ENCODE measurements around the gene RHOBTB1.

The RHOBTB1 gene

DNA sequence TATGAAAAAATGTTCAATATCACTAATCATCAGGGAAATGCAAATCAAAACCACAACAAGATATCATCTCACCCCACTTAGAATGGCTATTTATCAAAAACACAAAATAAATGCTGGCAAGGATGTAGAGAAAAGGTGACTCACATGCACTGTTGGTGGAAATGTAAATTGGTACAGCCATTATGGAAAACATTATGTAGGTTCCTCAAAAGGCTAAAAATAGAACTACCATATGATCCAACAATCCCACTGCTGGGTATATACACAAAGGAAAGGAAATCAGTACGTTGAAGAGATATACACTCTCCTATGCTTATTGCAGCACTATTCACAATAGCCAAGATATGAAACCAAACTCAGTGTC is 115.5 kb downstream of the RHOBTB1 start:
- FAIRE-seq (no peak), DNase-seq (ENCODE audit: insufficient read length) (no peak)

DNA sequence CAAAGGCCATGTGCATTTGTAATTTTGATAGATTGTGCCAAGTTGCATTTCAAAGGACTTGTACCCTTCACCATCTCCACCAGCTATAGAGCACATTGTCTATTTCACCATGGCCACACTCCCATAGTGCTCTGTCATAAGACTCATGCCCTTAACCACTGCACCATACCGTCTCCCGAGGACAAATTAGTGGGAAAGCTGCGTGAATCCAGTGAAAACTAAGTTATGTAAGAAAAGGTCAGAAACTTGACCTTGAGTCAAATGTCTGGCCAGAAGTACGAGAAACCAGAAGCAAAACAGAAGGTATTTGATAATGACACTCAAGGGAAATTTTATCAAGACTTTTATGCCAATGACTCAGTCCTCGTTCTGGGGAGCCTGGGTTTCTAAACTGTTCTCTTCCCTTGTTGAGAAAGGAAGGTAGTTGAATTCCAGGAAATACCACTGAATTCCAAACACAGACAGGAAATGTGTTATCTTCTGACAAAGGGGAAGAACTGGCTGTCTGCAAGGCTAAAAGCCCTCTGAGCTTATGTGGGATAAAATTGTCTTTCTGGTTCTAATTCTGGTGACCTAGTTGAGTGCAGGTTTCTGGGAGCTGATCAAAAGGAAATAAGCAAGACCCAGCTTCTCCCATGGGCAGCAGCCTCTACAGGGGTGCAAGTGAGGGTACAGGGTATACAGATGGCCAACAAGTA is 116.0 kb downstream of the RHOBTB1 start:
- FAIRE-seq (no peak), DNase-seq (ENCODE audit: insufficient read length) (no peak)
- no peak for TF ChIP-seq POLR2A (IDR thresholded peaks at IDR 0.05; ENCODE audit: low read depth, low read length)
- TF ChIP-seq TAF1 (IDR thresholded peaks at IDR 0.05; ENCODE audit: borderline replicate concordance, low read depth, low read length): no peak
- no peak for TF ChIP-seq POLR2AphosphoS5 (IDR thresholded peaks at IDR 0.05; ENCODE audit: low read depth, low read length)

More for the DNA sequence above, 115.5 kb downstream of the RHOBTB1 start:
- TF ChIP-seq POLR2AphosphoS5 (IDR thresholded peaks at IDR 0.05; ENCODE audit: low read depth, low read length): no peak
- TF ChIP-seq TAF1 (IDR thresholded peaks at IDR 0.05; ENCODE audit: borderline replicate concordance, low read depth, low read length): no peak
- no peak for TF ChIP-seq POLR2A (IDR thresholded peaks at IDR 0.05; ENCODE audit: low read depth, low read length)

DNA sequence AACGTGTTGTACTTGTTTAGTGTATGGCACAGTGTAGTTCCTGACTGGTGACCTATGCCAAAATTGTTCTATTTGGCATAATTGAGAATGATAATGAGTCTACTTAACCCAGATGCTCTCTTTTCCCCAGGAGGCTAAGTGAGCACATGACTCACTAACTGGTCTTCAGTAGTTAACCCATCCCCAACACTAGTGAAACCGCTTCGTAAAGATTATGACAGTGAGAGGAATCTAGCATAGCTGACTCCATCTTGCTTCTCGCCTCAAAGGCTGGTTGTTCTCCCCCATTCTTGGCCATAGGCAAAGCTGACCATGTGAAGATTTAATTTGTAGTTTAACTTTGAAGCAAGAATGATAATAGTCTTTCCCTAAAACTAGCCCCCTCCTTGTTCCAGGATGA is 118.5 kb downstream of the RHOBTB1 start:
- FAIRE-seq (no peak), DNase-seq (ENCODE audit: insufficient read length) (no peak)
- TF ChIP-seq POLR2A (IDR thresholded peaks at IDR 0.05; ENCODE audit: low read depth, low read length) (no peak), POLR2AphosphoS5 (IDR thresholded peaks at IDR 0.05; ENCODE audit: low read depth, low read length) (no peak), TAF1 (IDR thresholded peaks at IDR 0.05; ENCODE audit: borderline replicate concordance, low read depth, low read length) (no peak)

- FAIRE-seq: no peak
- no peak for DNase-seq (ENCODE audit: insufficient read length)
- TF ChIP-seq POLR2AphosphoS5 (IDR thresholded peaks at IDR 0.05; ENCODE audit: low read depth, low read length): no peak
- no peak for TF ChIP-seq POLR2A (IDR thresholded peaks at IDR 0.05; ENCODE audit: low read depth, low read length)
- TF ChIP-seq TAF1 (IDR thresholded peaks at IDR 0.05; ENCODE audit: borderline replicate concordance, low read depth, low read length): no peak
Observed at GRCh38 chr10:60823324-60823723, 120.7 kb downstream of the RHOBTB1 start.

DNA sequence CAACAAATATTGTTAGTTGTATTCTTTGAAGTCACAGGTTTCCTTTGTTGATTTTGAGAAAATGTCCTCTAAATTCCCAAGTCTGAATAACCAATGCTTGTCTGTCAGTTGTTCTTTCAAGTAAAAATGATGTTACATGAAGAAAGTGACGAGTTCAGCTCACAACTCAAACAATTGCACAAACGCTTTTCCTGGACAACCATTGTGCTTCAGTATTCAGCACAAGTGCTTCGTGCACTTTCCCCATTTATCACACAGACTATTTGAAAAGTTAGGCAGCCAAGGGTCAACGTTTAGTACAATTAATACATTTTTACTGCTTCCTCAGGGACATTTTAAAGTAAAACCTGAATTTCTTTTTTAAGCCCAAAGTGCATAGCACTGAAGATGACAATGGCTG is 121.2 kb downstream of the RHOBTB1 start:
- TF ChIP-seq POLR2AphosphoS5 (IDR thresholded peaks at IDR 0.05; ENCODE audit: low read depth, low read length): no peak
- TF ChIP-seq TAF1 (IDR thresholded peaks at IDR 0.05; ENCODE audit: borderline replicate concordance, low read depth, low read length): no peak
- no peak for TF ChIP-seq POLR2A (IDR thresholded peaks at IDR 0.05; ENCODE audit: low read depth, low read length)
- FAIRE-seq: no peak
- DNase-seq (ENCODE audit: insufficient read length): no peak

DNA sequence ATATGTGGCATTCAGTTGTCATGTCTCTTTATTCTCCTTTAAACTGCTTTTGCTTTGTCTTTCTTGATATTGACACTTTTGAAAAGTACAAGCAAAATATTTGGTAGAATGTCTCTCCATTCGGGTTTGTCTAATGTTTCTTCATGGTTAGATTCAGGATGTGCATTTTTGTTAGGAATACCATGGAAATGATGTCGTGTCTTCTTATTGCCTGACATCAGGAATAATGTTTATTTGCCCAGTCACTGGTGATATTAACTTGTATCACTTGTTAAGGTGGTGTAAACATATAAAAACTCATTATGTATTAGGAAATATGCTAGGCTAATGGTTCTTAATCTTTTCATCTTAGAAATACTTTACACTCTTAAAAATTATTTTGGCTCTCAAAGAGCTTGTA is 122.3 kb downstream of the RHOBTB1 start:
- TF ChIP-seq TAF1 (IDR thresholded peaks at IDR 0.05; ENCODE audit: borderline replicate concordance, low read depth, low read length): no peak
- no peak for TF ChIP-seq POLR2AphosphoS5 (IDR thresholded peaks at IDR 0.05; ENCODE audit: low read depth, low read length)
- no peak for TF ChIP-seq POLR2A (IDR thresholded peaks at IDR 0.05; ENCODE audit: low read depth, low read length)
- DNase-seq (ENCODE audit: insufficient read length): no peak
- no peak for FAIRE-seq

DNA sequence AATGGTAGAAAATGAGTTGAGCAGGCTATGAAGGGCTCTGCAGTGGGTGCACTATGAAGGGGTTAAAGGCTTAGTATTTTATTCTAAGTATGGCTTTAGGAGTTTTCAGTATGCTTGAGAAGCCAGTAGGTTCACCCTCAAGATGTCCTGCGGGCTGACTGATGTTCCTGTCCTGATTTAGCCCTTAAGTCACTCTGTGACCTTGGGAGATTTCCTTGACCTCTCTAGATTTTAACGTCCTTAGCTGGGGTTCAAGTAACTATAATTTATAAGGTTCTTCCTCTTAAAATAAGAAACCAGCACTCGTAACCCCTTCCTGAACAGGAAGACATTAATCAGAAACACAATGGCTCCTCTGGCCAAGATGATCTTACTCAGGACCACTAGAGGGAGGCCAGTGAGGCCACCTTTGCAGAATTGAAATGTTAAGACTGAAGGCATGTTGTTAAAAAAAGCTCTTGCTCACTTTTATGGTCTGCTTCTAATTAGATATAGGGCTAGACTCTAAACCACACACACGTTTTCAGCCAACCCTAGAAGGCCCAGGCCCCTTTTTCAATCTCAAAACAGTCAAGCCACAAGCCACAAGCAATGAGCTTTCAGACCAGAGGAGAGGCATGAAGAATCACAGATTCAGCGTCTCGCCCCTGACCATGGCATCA is 123.8 kb downstream of the RHOBTB1 start:
- TF ChIP-seq POLR2A (IDR thresholded peaks at IDR 0.05; ENCODE audit: low read depth, low read length) (no peak), POLR2AphosphoS5 (IDR thresholded peaks at IDR 0.05; ENCODE audit: low read depth, low read length) (no peak), TAF1 (IDR thresholded peaks at IDR 0.05; ENCODE audit: borderline replicate concordance, low read depth, low read length) (no peak)
- FAIRE-seq (no peak), DNase-seq (ENCODE audit: insufficient read length) (no peak)

Data from GM12892 (cell line).